ENCODE data around the gene ZNF830.
"Not testable (repeated sequence)": the region's sequence is repeated elsewhere in the genome, so short reads cannot be mapped to it uniquely, and the experiment has no call there.

The ZNF830 gene

DNA sequence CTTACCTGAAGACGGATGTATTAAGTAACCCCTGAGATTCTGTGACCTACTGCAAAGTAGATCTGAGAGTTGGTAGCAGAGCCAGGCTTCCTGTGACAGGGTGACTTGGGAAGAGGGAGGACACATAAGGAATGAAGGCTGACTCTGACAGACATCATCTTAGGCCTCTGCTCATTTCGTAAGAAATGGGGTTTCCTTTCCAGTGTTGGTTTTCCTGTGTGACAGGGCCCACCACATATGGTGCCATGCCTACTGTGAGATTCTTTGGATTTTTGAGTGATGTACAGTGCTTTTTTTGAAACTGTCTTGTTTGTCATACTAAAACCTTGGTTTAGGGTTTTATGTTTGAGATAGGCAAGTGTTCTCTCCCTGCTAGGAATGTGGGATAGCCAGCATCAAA is 31.7 kb downstream of the ZNF830 start:
- no peak for DNase-seq

DNA sequence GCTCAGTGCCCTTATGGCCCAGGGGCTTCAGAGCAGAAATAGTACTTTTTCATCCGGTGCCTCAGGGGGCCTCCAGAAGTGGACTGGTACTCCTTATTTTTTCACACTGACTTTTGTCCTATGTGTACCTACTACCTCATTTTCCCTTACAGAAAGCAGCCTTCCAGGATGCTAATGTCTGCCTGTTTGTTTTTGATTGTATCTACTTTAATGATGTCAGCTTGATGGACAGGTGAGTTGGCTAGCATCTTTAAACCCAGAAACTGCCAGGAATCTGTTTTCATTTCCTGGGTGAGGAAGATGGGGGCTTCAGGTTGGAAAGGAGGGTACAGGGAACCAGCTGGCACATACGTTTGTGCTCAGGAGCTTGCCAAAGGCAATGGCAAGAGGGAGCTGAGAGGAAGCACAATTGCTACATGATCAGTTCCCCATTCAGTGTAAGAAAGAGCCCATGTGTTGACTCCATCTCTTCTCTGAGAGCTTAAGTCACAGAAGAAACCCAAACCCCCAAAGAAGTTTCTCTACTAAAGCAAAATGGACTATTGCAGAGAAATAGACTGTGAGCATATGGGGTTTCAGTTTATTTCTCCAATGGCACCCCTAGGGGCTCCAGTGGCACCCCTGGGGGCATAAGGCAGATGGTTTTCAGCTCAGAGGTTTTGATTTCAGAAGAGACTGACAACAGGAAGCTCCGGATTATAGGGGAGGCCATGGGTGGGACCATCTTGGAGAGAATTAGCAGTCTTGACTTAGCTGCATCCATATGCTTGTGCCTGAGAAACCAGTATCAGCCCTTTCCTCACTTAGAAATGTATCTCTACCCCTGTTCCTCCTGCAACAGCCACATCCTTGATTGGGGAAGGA is 35.3 kb downstream of the ZNF830 start:
- no peak for DNase-seq

DNA sequence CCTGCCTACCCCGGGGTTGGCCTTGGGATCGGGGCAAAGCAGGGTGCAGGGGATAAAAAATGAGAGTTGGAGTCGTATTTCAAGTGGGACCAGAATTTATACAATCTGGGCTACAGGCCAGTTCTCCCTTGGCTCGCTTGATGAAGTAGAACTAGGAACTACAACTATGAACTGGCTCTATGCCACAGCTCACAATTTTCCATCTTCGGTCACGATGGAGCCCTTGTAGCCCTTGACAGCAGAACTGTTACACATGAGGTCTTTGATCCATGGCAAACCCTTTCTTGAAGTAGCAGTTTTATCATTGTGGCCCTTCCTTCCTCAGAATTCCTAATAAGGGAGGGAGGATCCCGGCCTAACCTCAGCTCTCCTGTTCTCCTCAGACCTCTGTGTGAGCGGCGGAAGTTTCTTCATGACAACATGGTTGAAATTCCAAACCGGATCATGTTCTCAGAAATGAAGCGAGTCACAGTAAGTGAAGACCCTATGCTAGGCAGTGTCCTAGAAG is 36.1 kb downstream of the ZNF830 start:
- DNase-seq: peak; percentile 83

DNA sequence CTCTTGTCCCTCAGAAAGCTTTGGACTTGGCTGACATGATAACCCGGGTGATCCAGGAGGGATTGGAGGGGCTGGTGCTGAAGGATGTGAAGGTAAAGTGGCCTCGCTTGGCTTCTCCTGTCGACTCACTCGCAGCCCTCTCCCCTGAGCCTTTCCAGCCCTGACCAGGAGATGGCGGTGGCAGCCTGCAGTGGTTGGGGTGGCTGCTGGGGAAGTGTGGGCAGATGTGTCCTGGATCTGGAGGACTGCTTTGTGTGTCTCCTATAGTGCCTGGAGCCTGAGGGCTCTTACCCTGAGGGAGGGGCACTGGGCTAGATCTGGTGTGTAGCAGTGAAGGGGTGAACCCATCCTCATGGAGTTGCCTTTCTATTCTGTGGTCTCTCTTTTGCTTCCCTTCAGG is 36.9 kb downstream of the ZNF830 start:
- peak; percentile 64 for DNase-seq

DNA sequence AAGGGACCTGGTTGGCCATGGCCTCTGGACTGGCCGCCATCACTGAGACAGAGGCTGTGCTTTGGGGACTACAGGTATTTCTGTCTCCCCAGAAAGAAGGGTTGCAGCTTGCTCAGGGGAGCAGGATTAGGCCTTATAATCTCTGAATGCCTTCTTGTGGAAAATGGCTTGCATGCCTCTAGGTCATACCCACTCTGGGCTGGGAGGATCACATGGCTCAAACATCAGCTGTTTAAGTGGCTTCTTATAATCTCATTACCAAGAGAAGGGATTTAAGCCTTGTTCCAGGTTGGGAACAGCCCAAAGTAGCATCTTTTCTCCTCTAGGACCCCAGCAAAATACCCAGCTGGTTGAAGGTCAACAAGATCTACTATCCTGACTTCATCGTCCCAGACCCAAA is 38.1 kb downstream of the ZNF830 start:
- DNase-seq: no peak

DNA sequence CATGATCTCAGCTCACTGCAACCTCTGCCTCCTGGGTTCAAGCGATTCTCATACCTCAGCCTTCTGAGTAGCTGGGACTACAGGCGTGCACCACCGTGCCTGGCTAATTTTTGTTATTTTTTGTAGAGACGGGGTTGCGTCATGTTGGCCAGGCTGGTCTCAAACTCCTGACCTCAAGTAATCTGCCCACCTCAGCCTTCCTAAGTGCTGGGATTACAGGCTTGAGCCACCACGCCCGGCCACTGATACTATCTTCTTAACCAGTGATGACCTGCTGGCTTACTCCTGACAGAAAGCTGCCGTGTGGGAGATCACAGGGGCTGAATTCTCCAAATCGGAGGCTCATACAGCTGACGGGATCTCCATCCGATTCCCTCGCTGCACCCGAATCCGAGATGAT is 39.6 kb downstream of the ZNF830 start:
- DNase-seq: not testable (repeated sequence)

DNA sequence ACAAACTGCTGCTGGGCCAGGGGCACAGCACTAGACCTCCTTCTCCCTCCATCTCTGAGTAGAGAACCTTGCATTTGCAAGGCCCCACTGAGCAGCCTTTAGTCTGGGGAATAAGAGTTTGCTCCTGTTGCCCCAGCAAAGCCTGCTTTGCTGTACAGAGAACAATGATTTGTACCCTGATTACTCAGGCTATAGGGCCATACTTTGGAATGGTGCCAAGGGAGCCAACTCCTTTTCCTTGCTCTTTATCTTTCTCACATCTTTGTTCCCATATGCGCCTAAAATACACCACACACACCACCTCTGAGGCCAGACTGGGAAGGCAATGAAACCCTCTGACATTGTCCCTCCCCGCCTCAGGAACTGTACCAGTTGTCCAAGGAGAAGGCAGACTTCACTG is 40.2 kb downstream of the ZNF830 start:
- DNase-seq: no peak

DNA sequence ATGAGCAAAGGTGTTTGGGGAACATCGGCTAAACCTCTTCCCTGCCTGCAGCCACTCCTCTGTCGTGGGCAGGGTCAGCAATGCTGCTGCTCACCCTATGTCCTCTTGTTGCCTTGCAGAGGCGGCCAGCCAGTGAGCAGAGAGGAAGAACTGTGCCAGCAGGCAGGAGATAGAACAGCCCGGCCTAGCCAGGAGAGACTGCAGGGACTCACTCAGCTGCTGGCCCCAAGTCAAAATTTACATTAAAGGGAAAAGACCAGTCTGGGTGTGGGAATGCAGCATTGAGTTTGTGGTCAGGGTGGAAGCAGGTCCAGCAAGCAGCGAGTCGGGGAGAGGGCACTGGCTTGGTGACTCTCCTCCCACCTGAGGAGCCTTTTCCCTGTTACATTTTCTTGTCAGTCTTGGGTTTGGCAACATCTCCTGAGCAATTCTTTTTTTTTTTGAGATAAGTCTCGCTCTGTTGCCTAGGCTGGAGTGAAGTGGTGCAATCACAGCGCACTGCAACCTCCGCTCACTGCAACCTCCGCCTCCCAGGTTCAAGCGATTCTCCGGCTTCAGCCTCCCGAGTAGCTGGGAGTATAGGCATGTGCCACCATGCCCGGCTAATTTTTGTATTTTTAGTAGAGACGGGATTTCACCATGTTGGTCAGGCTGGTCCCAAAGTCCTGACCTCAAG is 41.7 kb downstream of the ZNF830 start:
- DNase-seq: peak; percentile 57

DNA sequence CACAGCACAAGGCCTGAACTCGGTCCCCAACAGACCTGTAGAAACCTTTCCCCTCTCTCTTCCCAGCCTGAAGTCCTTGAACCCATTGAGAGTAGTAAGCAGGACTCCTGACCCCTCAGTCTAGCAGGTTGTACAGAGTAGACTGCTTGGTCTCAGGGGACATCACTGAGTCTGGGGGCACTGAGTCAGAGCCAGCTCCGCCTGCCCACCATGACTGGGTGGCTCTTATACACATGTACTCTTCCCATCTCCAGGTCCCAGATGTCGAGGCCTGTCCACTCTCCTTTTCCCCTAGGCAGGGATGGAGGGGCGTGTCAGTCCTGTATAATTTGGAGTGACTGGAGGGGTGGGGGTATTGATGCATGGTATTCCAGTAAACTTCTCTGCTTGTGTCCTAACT is 42.4 kb downstream of the ZNF830 start:
- no peak for DNase-seq

DNA sequence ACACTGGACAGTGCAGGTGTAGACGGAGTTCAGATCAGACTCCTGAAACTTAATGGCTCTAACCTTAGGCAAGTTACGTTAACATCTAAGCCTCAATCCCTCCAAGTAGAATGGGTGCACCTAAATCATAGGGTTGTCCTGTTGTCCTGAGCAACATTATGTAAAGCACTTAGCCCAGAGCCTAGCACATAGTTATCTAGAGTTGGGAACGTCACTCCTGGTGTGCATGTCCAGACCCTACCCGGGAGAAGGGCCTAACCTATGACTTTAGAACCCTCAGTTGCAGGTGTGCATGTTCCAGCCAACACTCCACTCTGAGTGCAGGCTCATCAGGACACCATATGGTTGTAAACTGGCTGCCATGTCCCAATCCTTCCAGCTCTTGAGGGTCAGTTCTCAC is 45.0 kb downstream of the ZNF830 start:
- DNase-seq: no peak

DNA sequence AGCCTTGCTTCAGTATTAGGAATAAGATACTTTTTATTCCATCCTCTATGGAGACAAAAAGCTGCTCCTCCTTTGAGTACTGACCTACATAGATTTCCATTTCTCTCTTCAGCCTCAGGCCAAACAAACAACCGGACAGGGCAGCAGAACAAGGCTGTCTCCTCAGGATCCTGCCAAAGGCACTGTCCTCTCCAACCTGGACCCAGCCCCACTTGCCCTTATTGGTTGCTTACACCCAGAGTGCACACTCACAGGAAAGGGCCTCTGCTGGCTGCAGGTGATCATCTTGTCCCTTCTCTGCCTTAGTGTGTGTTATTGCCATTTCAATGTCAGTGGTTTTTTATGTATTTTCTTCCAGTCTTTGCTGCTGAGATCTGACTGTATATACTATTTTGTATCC is 45.6 kb downstream of the ZNF830 start:
- DNase-seq: no peak

DNA sequence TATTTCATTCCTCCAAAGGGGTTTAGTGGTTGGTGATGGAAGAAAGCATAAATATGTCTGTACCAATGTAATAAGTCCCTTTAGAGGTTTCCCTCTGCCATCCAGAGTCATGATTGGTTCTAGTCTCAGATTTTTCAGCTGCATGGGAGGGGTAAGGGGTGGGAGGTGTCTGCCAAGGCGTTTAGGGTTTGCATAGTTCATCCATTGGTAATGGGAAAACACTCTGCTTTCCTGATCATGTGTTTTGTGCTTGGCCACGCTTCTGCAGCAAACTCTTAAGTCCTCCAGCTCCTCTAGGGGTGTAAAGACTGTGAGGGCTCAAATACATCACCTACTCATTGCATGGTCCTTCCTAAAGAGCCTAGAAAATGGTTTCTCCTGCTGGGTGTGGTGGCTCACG is 48.8 kb downstream of the ZNF830 start:
- DNase-seq: no peak

DNA sequence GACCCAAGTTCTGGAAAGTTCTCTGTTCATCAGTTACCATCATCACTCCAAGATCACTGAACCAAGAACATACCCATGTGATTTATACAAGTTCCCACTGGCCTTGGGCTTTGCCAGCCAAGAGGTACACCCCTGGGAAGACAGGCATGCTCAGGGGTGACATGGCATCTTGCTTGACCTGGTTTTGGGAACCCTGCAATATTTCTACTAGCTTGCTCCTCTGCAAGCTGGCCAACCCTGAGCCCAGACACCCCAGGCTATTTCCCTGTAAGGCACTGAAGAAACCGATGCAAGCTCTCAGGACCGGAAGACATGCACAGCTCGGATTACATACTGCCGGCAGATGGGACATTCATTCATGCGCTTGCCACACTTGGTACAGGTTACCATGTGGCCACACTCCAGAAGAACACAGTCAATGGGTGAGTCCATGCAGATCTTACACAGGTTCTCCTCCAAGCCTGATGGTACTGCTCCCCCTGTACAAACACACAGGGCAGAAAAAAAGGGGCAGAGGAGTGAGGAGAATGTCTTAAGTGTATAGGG is 50.4 kb downstream of the ZNF830 start:
- DNase-seq: no peak

Data from right hindlimb (tissue), 1 donor.